Measurements from ENCODE around the gene SPATS2L. TPM values are rescaled to one million over a fixed set of nuclear protein-coding genes. Genes with fewer than 3 reads are reported as not detected.
A peak's percentile ranks its signal among the peaks of the same experiment; 100 is the strongest.

Gene SPATS2L
- total and polyA plus RNA-seq, 2 of the 13 experiments (the other 11 are each of a cell fraction or from before 2014, with no cell fraction given), result 154 to 212 TPM

GRCh38 chr2:200321780-200322534, 15.5 kb downstream of the SPATS2L start (continued):
- 0 out of 2 replicates have a peak, but pooled peaks have one; percentile 38 for TF ChIP-seq AHDC1 (CRISPR knock-in tag; IDR thresholded peaks at IDR 0.05; ENCODE audit: borderline replicate concordance)
- no peak for TF ChIP-seq KDM5A (IDR thresholded peaks at IDR 0.05; ENCODE audit: borderline replicate concordance, low read length)
- TF ChIP-seq MYPOP (CRISPR knock-in tag; IDR thresholded peaks at IDR 0.05), result peak; percentile 22; the same call in 1 of the 2 replicates
- no peak for TF ChIP-seq ZNF552 (CRISPR knock-in tag; IDR thresholded peaks at IDR 0.05; ENCODE audit: borderline replicate concordance)
- no peak for TF ChIP-seq ETS1 (CRISPR knock-in tag; IDR thresholded peaks at IDR 0.05)
- no peak for TF ChIP-seq TSC22D2 (CRISPR knock-in tag; IDR thresholded peaks at IDR 0.05; ENCODE audit: borderline replicate concordance)
- no peak for TF ChIP-seq SOX6 (IDR thresholded peaks at IDR 0.05)
- TF ChIP-seq SOX6 (CRISPR knock-in tag; IDR thresholded peaks at IDR 0.05), result peak; percentile 86
- peak; percentile 49; the same call in 1 of the 2 replicates for TF ChIP-seq MAX (IDR thresholded peaks at IDR 0.05)
- TF ChIP-seq ZNF205 (CRISPR knock-in tag; IDR thresholded peaks at IDR 0.05), result 0 out of 2 replicates have a peak, but pooled peaks have one; percentile 24
- 0 out of 2 replicates have a peak, but pooled peaks have one; percentile 55 for TF ChIP-seq ZSCAN29 (CRISPR knock-in tag; conservative IDR thresholded peaks at IDR 0.05)
- no peak for TF ChIP-seq HIVEP1 (CRISPR knock-in tag; IDR thresholded peaks at IDR 0.05)
- peak; percentile 36; the same call in 1 of the 2 replicates for TF ChIP-seq JUNB (CRISPR knock-in tag; IDR thresholded peaks at IDR 0.05; ENCODE audit: borderline replicate concordance)
- TF ChIP-seq ZSCAN5A (CRISPR knock-in tag; IDR thresholded peaks at IDR 0.05; ENCODE audit: borderline replicate concordance), result peak; percentile 56; the same call in 1 of the 2 replicates
- TF ChIP-seq NRL (CRISPR knock-in tag; IDR thresholded peaks at IDR 0.05; ENCODE audit: borderline replicate concordance), result no peak
- TF ChIP-seq ZNF18 (CRISPR knock-in tag; IDR thresholded peaks at IDR 0.05; ENCODE audit: insufficient replicate concordance), result no peak
- TF ChIP-seq KAT8 (CRISPR knock-in tag; IDR thresholded peaks at IDR 0.05), result peak; percentile 70
